Panc1 (cell line): ENCODE measurements around the gene SLC6A19. TPM values are rescaled to one million over a fixed set of nuclear protein-coding genes. Genes with fewer than 3 reads are reported as not detected.

Experiments used
- ATAC-seq: fragments of 200-7000 bp; cut with Tn5 transposase; 2 replicates; pipeline ENCODE4 v1.9.1; 2020; ENCODE audit warnings: mild to moderate bottlenecking, moderate library complexity
- BruUV-seq: library from RNA; stranded (reverse); fragments of 400-500 nt; replicated peaks from 2 replicates; lab custom pipeline; 2021; lab: Mats Ljungman, UMichigan
- CTCF ChIA-PET: fragments of 300-600 bp; sonication (Branson Sonifier 250); formaldehyde crosslinking; loops from one replicate; lab custom pipeline; 2022; ENCODE audit warnings: antibody characterized with exemption; lab: Charles Lee
- POLR2A ChIA-PET: fragments of 300-600 bp; sonication (Branson Sonifier 250); formaldehyde crosslinking; loops from one replicate; lab custom pipeline; 2022; ENCODE audit warnings: antibody characterized with exemption; lab: Charles Lee
- DNase-seq: peaks from one replicate; pipeline ENCODE4 v3.0.0-alpha.2; 2010; ENCODE audit warnings: low read depth, low spot score
- H3K27ac ChIP-seq: 2 replicates; pipeline ENCODE4 v1.5.1; 2011; ENCODE audit warnings: mild to moderate bottlenecking, low read length, inconsistent platforms
- H3K27me3 ChIP-seq: fragments of 200-500 bp; sonication (Bioruptor generic); 2 replicates; pipeline ENCODE4 v1.6.0; 2014; ENCODE audit warnings: low read length, inconsistent platforms; ENCODE audit not compliant: control insufficient read depth, insufficient read depth
- H3K36me3 ChIP-seq: fragments of 200-500 bp; sonication (Bioruptor generic); 2 replicates; pipeline ENCODE4 v1.5.1; 2014; ENCODE audit warnings: inconsistent platforms, mild to moderate bottlenecking, low read length, moderate library complexity; ENCODE audit not compliant: control insufficient read depth, insufficient read depth
- H3K4me1 ChIP-seq: 2 replicates; pipeline ENCODE4 v1.5.1; 2011; ENCODE audit warnings: inconsistent platforms, mild to moderate bottlenecking, low read length, moderate library complexity; ENCODE audit not compliant: control insufficient read depth, insufficient read depth
- H3K4me3 ChIP-seq, 2 experiments: 2 replicates each; pipeline ENCODE4 v1.5.1; 2011 to 2012; ENCODE audit warnings: low read depth in 2 of 2, low read length in 2 of 2, mild to moderate bottlenecking in 2 of 2, inconsistent platforms in 1 of 2, moderate library complexity in 1 of 2
- H3K9me3 ChIP-seq: fragments of 200-500 bp; sonication (Bioruptor generic); 2 replicates; pipeline ENCODE4 v1.5.1; 2014; ENCODE audit warnings: low read depth, mild to moderate bottlenecking, inconsistent platforms, low read length, moderate library complexity; ENCODE audit not compliant: control insufficient read depth, insufficient read depth
- CTCF ChIP-seq: fragments of 450-650 bp; IDR thresholded peaks from 2 replicates; pipeline ENCODE4 v1.5.1; 2017; ENCODE audit warnings: mild to moderate bottlenecking
- POLR2AphosphoS5 ChIP-seq: IDR thresholded peaks from 2 replicates; pipeline ENCODE4 v1.6.1; 2012; ENCODE audit warnings: mild to moderate bottlenecking, low read depth, low read length, moderate library complexity
- REST ChIP-seq, 2 experiments: IDR thresholded peaks; 2 replicates each; pipeline ENCODE4 v1.6.1; 2011 to 2012; ENCODE audit warnings: low read depth in 2 of 2, control low read depth in 1 of 2, low read length in 1 of 2, mild to moderate bottlenecking in 1 of 2, moderate library complexity in 1 of 2; ENCODE audit not compliant: insufficient read depth in 1 of 2
- SIN3A ChIP-seq: IDR thresholded peaks from 2 replicates; pipeline ENCODE4 v1.6.1; 2012; ENCODE audit warnings: low read depth, mild to moderate bottlenecking, low read length, moderate library complexity, borderline replicate concordance; ENCODE audit not compliant: insufficient read depth
- TCF7L2 ChIP-seq: IDR thresholded peaks from 2 replicates; pipeline ENCODE4 v1.6.1; 2011; ENCODE audit warnings: mild to moderate bottlenecking, low read depth, low read length, inconsistent platforms
- in situ Hi-C: cut with HindIII; loops from 2 replicates; pipeline ENCODE4 v1.10.0; 2016; ENCODE audit warnings: low sequenced_read_pairs, low pct_unique_long_range_greater_than_20kb
- intact Hi-C: fragments of 100-400 bp; cut with micrococcal nuclease; formaldehyde crosslinking; loops from one replicate; pipeline ENCODE4 v1.10.0; 2022; ENCODE audit not compliant: unreplicated experiment
- total RNA-seq: library from RNA; stranded (reverse); gene quantifications from one replicate; pipeline ENCODE4 v1.2.1, GENCODE V29; 2021; ENCODE audit not compliant: unreplicated experiment

The SLC6A19 gene
- total RNA-seq, 1 experiment from 2014 or later = 0.23 TPM

GRCh38 chr5:1273745-1274144 is 72.3 kb downstream of the SLC6A19 start:
- no peak for TF ChIP-seq REST (IDR thresholded peaks at IDR 0.05; ENCODE audit: insufficient read depth in 1 of 2, low read depth in 2 of 2, low read length in 1 of 2)
- TF ChIP-seq SIN3A = no peak
- TF ChIP-seq POLR2AphosphoS5 = no peak
- no peak for TF ChIP-seq CTCF
- no peak for TF ChIP-seq TCF7L2
- Histone ChIP-seq H3K27me3 (no peaks in the 10 kb centered on the region), H3K9me3 (no peaks in the 10 kb centered on the region), H3K36me3 (no peaks in the 10 kb centered on the region), H3K4me1 (no peaks in the 10 kb centered on the region), H3K27ac (no peak overlapping the region), H3K4me3 (no peak overlapping the region)
- POLR2A ChIA-PET = no interaction called here
- BruUV-seq = no TSS peak
- no peak for ATAC-seq
- CTCF ChIA-PET = no interaction called here
- intact Hi-C loops (no loop called here), in situ Hi-C loops (no loop called here)
- DNase-seq = no peak

GRCh38 chr5:1274471-1274870 is 73.1 kb downstream of the SLC6A19 start:
- no peaks in the 10 kb centered on the region for H3K36me3 ChIP-seq
- BruUV-seq = no TSS peak
- DNase-seq (no peak), ATAC-seq (no peak)
- ChIA-PET CTCF (no interaction called here), POLR2A (interaction anchor here (0.7 kb wide), 1 partner anchor 457 kb away, joined by 6 read pairs; no protein-coding TSS in a partner anchor)
- TF ChIP-seq SIN3A (no peak), TCF7L2 (no peak), POLR2AphosphoS5 (no peak), REST (IDR thresholded peaks at IDR 0.05; ENCODE audit: insufficient read depth in 1 of 2, low read depth in 2 of 2, low read length in 1 of 2) (no peak), CTCF (no peak)
- no peaks in the 10 kb centered on the region for H3K27me3 ChIP-seq
- in situ Hi-C loops (no loop called here), intact Hi-C loops (no loop called here)
- no peaks in the 10 kb centered on the region for H3K9me3 ChIP-seq
- H3K4me1 ChIP-seq = no peaks in the 10 kb centered on the region
- no peak overlapping the region for H3K27ac ChIP-seq
- no peak overlapping the region for H3K4me3 ChIP-seq
